Measurements from ENCODE around the gene WDR45. TPM values are rescaled to one million over a fixed set of nuclear protein-coding genes. Genes with fewer than 3 reads are reported as not detected.

Gene WDR45
- total RNA-seq, 2 experiments from 2014 or later, result 32.4 to 48.7 TPM

GRCh38 chrX:49043987-49044281 is 35.8 kb downstream of the WDR45 start:
- Histone ChIP-seq H3K4me3 (ENCODE audit: low read depth, low read length, poor library complexity, severe bottlenecking) (peak overlapping the region; percentile 47), H3K4me2 (ENCODE audit: low read length) (peak overlapping the region; percentile 78), H3K27ac (ENCODE audit: low read depth, low read length, poor library complexity, severe bottlenecking) (no peak overlapping the region), H3K4me1 (ENCODE audit: insufficient read depth, low read length, poor library complexity, severe bottlenecking) (peaks cover 41% of the 10 kb centered on the region), H3K9me2 (ENCODE audit: insufficient read depth, low read length) (no peaks in the 10 kb centered on the region), H3K9me3 (ENCODE audit: low read length) (no peaks in the 10 kb centered on the region), H3K36me3 (ENCODE audit: insufficient read depth, low read length) (peaks cover 5% of the 10 kb centered on the region; the same call in 1 of the 2 replicates), H4K20me1 (ENCODE audit: insufficient read depth, low read length) (no peaks in the 10 kb centered on the region), H2AFZ (ENCODE audit: low read length) (peak overlapping the region; percentile 94), H3K79me2 (ENCODE audit: insufficient read depth, low read depth, low read length) (peaks cover 13% of the 10 kb centered on the region; the same call in 1 of the 2 replicates)
- no TSS peak for BruUV-seq (replicated peaks)
- intact Hi-C loops (cut with micrococcal nuclease; ENCODE audit: unreplicated experiment), result loop anchor here (2.0 to 5.0 kb wide), 4 partner anchors 41 to 147 kb away; partner anchors contain the start of genes GRIPAP1, PIM2, PQBP1 and TIMM17B
- no peak for DNase-seq (ENCODE audit: low spot score)
- ChIA-PET POLR2A (interaction anchor here (0.6 to 3.3 kb wide), 3 partner anchors 81 to 101 kb away, joined by 3 to 12 read pairs (median 3); no protein-coding TSS in a partner anchor), CTCF (ENCODE audit: unreplicated experiment) (no interaction called here)
- TF ChIP-seq EZH2phosphoT487 (IDR thresholded peaks at IDR 0.05; ENCODE audit: borderline replicate concordance, low read depth, low read length), result no peak
- TF ChIP-seq CTCF (conservative IDR thresholded peaks at IDR 0.05; ENCODE audit: low read length), result no peak; the same call in 1 of the 2 replicates

GRCh38 chrX:49043220-49043986 is 36.3 kb downstream of the WDR45 start, which contains the start of gene TFE3:
TFE3 (minus strand) TSS chrX:49043357; CDS start chrX:49043226, 131 bp downstream.
- peaks cover 10% of the 10 kb centered on the region for H3K36me3 ChIP-seq (ENCODE audit: insufficient read depth, low read length)
- no peaks in the 10 kb centered on the region for H4K20me1 ChIP-seq (ENCODE audit: insufficient read depth, low read length)
- no peaks in the 10 kb centered on the region for H3K9me2 ChIP-seq (ENCODE audit: insufficient read depth, low read length)
- H3K27ac ChIP-seq (ENCODE audit: low read depth, low read length, poor library complexity, severe bottlenecking), result peak within 1 kb of the TSS; percentile 55
- peaks cover 13% of the 10 kb centered on the region; the same call in 1 of the 2 replicates for H3K79me2 ChIP-seq (ENCODE audit: insufficient read depth, low read depth, low read length)
- CTCF ChIA-PET (ENCODE audit: unreplicated experiment), result interaction anchor here (0.6 kb wide), 3 partner anchors 54 to 241 kb away, joined by 3 to 5 read pairs (median 4); partner anchors contain the start of gene HDAC6
- TF ChIP-seq EZH2phosphoT487 (IDR thresholded peaks at IDR 0.05; ENCODE audit: borderline replicate concordance, low read depth, low read length), result no peak
- TF ChIP-seq CTCF (conservative IDR thresholded peaks at IDR 0.05; ENCODE audit: low read length), result peak; percentile 73
- peak within 1 kb of the TSS; percentile 92 for H3K4me2 ChIP-seq (ENCODE audit: low read length)
- peaks cover 45% of the 10 kb centered on the region for H3K4me1 ChIP-seq (ENCODE audit: insufficient read depth, low read length, poor library complexity, severe bottlenecking)
- DNase-seq (ENCODE audit: low spot score), result peak; percentile 98
- no TSS peak for BruUV-seq (replicated peaks)
- H3K4me3 ChIP-seq (ENCODE audit: low read depth, low read length, poor library complexity, severe bottlenecking), result peak within 1 kb of the TSS; percentile 84
- intact Hi-C loops (cut with micrococcal nuclease; ENCODE audit: unreplicated experiment), result loop anchor here (2.0 to 5.0 kb wide), 4 partner anchors 41 to 146 kb away; partner anchors contain the start of genes GRIPAP1, PIM2, PQBP1 and TIMM17B
- H3K9me3 ChIP-seq (ENCODE audit: low read length), result no peaks in the 10 kb centered on the region
- H2AFZ ChIP-seq (ENCODE audit: low read length), result peak within 1 kb of the TSS; percentile 94
- POLR2A ChIA-PET, result interaction anchor here (1.4 to 3.3 kb wide), 3 partner anchors 41 to 101 kb away, joined by 3 to 12 read pairs (median 3); no protein-coding TSS in a partner anchor
